ENCODE results near the gene PDCD11. TPM values are rescaled to one million over a fixed set of nuclear protein-coding genes. Genes with fewer than 3 reads are reported as not detected.

Gene PDCD11
- total and polyA plus RNA-seq, 2 of the 8 experiments (the other 6 are each of a cell fraction or from before 2014, with no cell fraction given) = 18.1 to 79.1 TPM

DNA sequence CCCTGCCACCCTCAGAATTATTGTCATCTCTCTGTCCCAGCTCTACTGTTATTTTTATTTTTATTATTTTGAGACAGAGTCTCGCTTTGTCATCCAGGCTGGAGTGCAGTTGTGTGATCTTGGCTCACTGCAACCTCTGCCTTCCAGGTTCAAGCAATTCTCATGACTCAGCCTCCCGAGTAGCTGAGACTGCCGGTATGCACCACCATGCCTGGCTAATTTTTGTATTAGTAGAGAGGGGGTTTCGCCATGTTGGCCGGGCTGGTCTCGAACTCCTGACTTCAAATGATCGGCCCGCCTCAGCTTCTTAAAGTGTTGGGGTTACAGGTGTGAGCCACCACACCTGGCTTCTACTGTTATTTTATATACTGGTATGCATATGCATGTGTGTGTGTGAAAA is 44.8 kb downstream of the PDCD11 start (continued):
- TF ChIP-seq HDAC6 (IDR thresholded peaks at IDR 0.05; ENCODE audit: low read depth, low read length) = no peak
- TF ChIP-seq RAD21 (IDR thresholded peaks at IDR 0.05 in 1 of 2, conservative IDR thresholded peaks at IDR 0.05 in 1 of 2; ENCODE audit: low read depth in 2 of 2, low read length in 2 of 2) = no peak
- TF ChIP-seq EP300 (IDR thresholded peaks at IDR 0.05; ENCODE audit: borderline replicate concordance in 1 of 2, low read depth in 2 of 2, low read length in 2 of 2) = no peak
